Effector memory CD4-positive, alpha-beta T cell (primary cell): ENCODE results near the gene P4HA1.
"Not testable (repeated sequence)": the region's sequence is repeated elsewhere in the genome, so short reads cannot be mapped to it uniquely, and the experiment has no call there.

Experiments
- DNase-seq, 3 donors: peaks; one replicate each; pipeline ENCODE4 v3.0.0-alpha.2; 2020
- H3K27ac ChIP-seq: 2 replicates; pipeline ENCODE4 v1.7.0; 2013; ENCODE audit warnings: mild to moderate bottlenecking, low read length, moderate library complexity; ENCODE audit not compliant: insufficient read depth, poor library complexity, severe bottlenecking
- H3K27me3 ChIP-seq: replicated peaks from 2 replicates; pipeline ENCODE4 v1.7.0; 2013; ENCODE audit warnings: mild to moderate bottlenecking, low read length; ENCODE audit not compliant: insufficient read depth, control insufficient read depth, poor library complexity, severe bottlenecking
- H3K36me3 ChIP-seq: 2 replicates; pipeline ENCODE4 v1.7.0; 2013; ENCODE audit warnings: mild to moderate bottlenecking, low read length, moderate library complexity; ENCODE audit not compliant: control insufficient read depth, insufficient read depth
- H3K4me1 ChIP-seq: 2 replicates; pipeline ENCODE4 v1.7.0; 2013; ENCODE audit warnings: low read length, mild to moderate bottlenecking; ENCODE audit not compliant: control insufficient read depth, insufficient read depth, poor library complexity, severe bottlenecking
- H3K4me3 ChIP-seq: 2 replicates; pipeline ENCODE4 v1.7.0; 2013; ENCODE audit warnings: low read length, low read depth, mild to moderate bottlenecking; ENCODE audit not compliant: insufficient read depth, poor library complexity, severe bottlenecking
- H3K9me3 ChIP-seq: 2 replicates; pipeline ENCODE4 v1.7.0; 2013; ENCODE audit warnings: mild to moderate bottlenecking, low read length, moderate library complexity; ENCODE audit not compliant: control insufficient read depth

P4HA1 gene

GRCh38 chr10:73117976-73118743 is 21.5 kb upstream of the P4HA1 start:
- Histone ChIP-seq H3K36me3 (peaks cover 8% of the 10 kb centered on the region), H3K27ac (no peak overlapping the region), H3K27me3 (no peaks in the 10 kb centered on the region), H3K9me3 (no peaks in the 10 kb centered on the region), H3K4me1 (no peaks in the 10 kb centered on the region), H3K4me3 (no peak overlapping the region)
- no peak for DNase-seq

DNA sequence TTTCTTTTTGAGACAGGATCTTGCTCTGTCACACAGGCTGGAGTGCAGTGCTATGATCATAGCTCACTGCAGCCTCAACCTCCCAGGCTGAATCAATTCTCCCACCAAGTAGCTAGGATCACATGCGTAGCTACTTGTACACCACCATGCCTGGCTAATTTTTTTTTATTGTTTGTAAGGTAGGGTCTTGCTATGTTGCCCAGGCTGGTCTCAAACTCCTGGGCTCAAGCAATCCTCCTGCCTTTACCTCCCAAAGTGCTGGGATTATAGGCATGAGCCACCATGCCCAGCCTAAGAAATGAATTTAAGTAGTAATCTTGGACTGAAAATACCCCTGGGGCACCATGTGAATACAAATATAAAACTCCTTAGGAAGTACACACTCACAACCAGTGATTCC is 19.4 kb upstream of the P4HA1 start:
- Histone ChIP-seq H3K4me1 (no peaks in the 10 kb centered on the region), H3K4me3 (no peak overlapping the region), H3K27ac (no peak overlapping the region), H3K9me3 (no peaks in the 10 kb centered on the region), H3K27me3 (no peaks in the 10 kb centered on the region), H3K36me3 (peaks cover 4% of the 10 kb centered on the region)
- no peak for DNase-seq

DNA sequence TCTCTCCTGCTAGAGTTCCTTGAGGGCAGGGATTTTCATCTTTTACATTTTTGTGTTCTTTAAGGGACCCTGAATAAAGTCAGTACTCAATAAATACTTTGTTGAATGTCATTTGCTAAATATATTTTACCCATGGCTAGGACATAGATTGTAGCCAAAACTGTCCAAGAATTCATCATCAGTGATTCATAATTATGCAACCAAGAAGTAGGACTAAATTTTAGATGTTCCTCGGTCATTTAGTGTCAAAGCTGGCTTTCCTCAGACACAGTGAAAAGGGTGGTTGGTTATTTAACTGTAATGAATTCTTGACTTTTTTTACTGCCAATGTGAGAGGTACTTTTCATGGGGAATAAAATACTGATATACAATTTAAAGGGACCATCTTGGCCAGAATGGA is 16.9 kb upstream of the P4HA1 start:
- Histone ChIP-seq H3K27ac (no peak overlapping the region), H3K36me3 (no peaks in the 10 kb centered on the region), H3K4me1 (no peaks in the 10 kb centered on the region), H3K27me3 (no peaks in the 10 kb centered on the region), H3K4me3 (no peak overlapping the region), H3K9me3 (no peaks in the 10 kb centered on the region)
- DNase-seq = no peak

- not testable (repeated sequence) for H3K4me1 ChIP-seq, DNase-seq, H3K27ac ChIP-seq, H3K4me3 ChIP-seq, H3K9me3 ChIP-seq, H3K36me3 ChIP-seq, H3K27me3 ChIP-seq
These were observed 15.4 kb upstream of the P4HA1 start for GRCh38 chr10:73112032-73112431.

- no peaks in the 10 kb centered on the region for H3K36me3 ChIP-seq
- peak within 1 kb of the TSS; percentile 54 for H3K4me3 ChIP-seq
- peak within 1 kb of the TSS; percentile 21 for H3K27ac ChIP-seq
- no peaks in the 10 kb centered on the region for H3K27me3 ChIP-seq
- DNase-seq = peak in 2 of 3 donors; percentile 28 to 39
- no peaks in the 10 kb centered on the region for H3K9me3 ChIP-seq
- H3K4me1 ChIP-seq = no peaks in the 10 kb centered on the region
These were observed 13.7 kb upstream of the P4HA1 start, which contains the start of gene NUDT13 for GRCh38 chr10:73110345-73110849. TSS of gene NUDT13 (plus strand) at chr10:73110455. CDS start at chr10:73114366, 3,911 bp downstream.

DNA sequence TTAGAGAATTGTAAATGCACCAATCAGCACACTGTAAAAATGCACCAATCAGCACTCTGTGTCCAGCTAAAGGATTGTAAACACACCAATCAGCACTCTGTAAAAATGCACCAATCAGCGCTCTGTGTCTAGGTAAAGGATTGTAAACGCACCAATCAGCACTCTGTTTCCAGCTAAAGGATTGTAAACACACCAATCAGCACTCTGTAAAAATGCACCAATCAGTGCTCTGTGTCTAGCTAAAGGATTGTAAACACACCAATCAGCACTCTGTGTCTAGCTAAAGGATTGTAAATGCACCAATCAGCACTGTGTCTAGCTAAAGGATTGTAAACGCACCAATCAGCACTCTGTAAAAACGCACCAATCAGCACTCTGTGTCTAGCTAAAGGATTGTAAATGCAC is 12.6 kb upstream of the P4HA1 start:
- H3K27ac ChIP-seq = not testable (repeated sequence)

GRCh38 chr10:73106301-73106700 is 9.6 kb upstream of the P4HA1 start:
- Histone ChIP-seq H3K4me3 (no peak overlapping the region), H3K9me3 (no peaks in the 10 kb centered on the region), H3K36me3 (no peaks in the 10 kb centered on the region), H3K27ac (no peak overlapping the region), H3K4me1 (no peaks in the 10 kb centered on the region), H3K27me3 (no peaks in the 10 kb centered on the region)
- DNase-seq = no peak

More for the DNA sequence above, 12.6 kb upstream of the P4HA1 start:
- not testable (repeated sequence) for H3K27me3 ChIP-seq, H3K4me1 ChIP-seq, DNase-seq, H3K9me3 ChIP-seq, H3K4me3 ChIP-seq, H3K36me3 ChIP-seq

DNA sequence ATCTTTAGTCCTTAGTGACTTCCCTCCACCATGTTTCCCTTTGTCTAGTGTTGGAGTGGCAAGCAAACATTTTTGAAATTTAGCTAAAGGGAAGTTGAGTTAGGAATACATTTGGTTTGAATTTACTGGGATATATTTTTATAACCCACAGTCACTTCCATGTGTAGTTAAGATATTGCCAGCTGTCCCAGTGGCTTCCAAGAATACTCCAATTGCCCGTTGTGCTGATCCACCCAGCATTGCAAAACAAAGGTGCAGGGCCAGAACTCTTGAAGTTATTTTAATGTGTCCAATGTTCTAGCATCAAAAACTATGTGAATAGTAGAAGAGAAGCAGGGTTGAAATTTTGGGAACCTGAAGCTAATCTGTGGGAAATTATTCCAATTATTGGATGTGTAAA is 2.5 kb upstream of the P4HA1 start:
- no peaks in the 10 kb centered on the region for H3K9me3 ChIP-seq
- H3K4me1 ChIP-seq = peaks cover 6% of the 10 kb centered on the region
- no peaks in the 10 kb centered on the region for H3K36me3 ChIP-seq
- DNase-seq = no peak
- H3K27me3 ChIP-seq = no peaks in the 10 kb centered on the region
- no peak overlapping the region for H3K27ac ChIP-seq
- no peak overlapping the region for H3K4me3 ChIP-seq

GRCh38 chr10:73097305-73097670 is 622 bp upstream of the P4HA1 start:
- no peaks in the 10 kb centered on the region for H3K9me3 ChIP-seq
- H3K36me3 ChIP-seq = no peaks in the 10 kb centered on the region
- no peak for DNase-seq
- no peaks in the 10 kb centered on the region for H3K27me3 ChIP-seq
- peaks cover 6% of the 10 kb centered on the region for H3K4me1 ChIP-seq
- H3K27ac ChIP-seq = peak overlapping the region; percentile 91
- peak overlapping the region; percentile 86 for H3K4me3 ChIP-seq

- Histone ChIP-seq H3K36me3 (no peaks in the 10 kb centered on the region), H3K4me1 (peaks cover 6% of the 10 kb centered on the region), H3K4me3 (peak overlapping the region; percentile 86), H3K27ac (peak overlapping the region; percentile 91), H3K9me3 (no peaks in the 10 kb centered on the region), H3K27me3 (no peaks in the 10 kb centered on the region)
- peak; percentile 51 to 63 (median 59) for DNase-seq
These were observed 621 bp downstream of the P4HA1 start for GRCh38 chr10:73096041-73096448.
